ENCODE data around the gene MOB1B. TPM values are rescaled to one million over a fixed set of nuclear protein-coding genes. Genes with fewer than 3 reads are reported as not detected.
"Not testable (repeated sequence)": the region's sequence is repeated elsewhere in the genome, so short reads cannot be mapped to it uniquely, and the experiment has no call there.

MOB1B gene
- total RNA-seq, 1 donor from 2014 or later: 20.3 TPM

- DNase-seq (ENCODE audit: low spot score): not testable (repeated sequence)
Measured at GRCh38 chr4:71005025-71005424, 102.9 kb downstream of the MOB1B start.

- no peak for DNase-seq (ENCODE audit: low spot score)
Measured at GRCh38 chr4:71006203-71006907, 104.2 kb downstream of the MOB1B start.

GRCh38 chr4:71008196-71008595 is 106.0 kb downstream of the MOB1B start:
- DNase-seq (ENCODE audit: low spot score): no peak

GRCh38 chr4:71009086-71009485 is 106.9 kb downstream of the MOB1B start:
- DNase-seq (ENCODE audit: low spot score): no peak

- DNase-seq (ENCODE audit: low spot score): no peak
Measured at GRCh38 chr4:71009890-71010588, 107.9 kb downstream of the MOB1B start.

- DNase-seq (ENCODE audit: low spot score): no peak
Measured at GRCh38 chr4:71011451-71011850, 109.3 kb downstream of the MOB1B start.

- DNase-seq (ENCODE audit: low spot score): not testable (repeated sequence)
Measured at GRCh38 chr4:71017391-71017790, 115.2 kb downstream of the MOB1B start.

GRCh38 chr4:71020611-71021010 is 118.4 kb downstream of the MOB1B start:
- no peak for DNase-seq (ENCODE audit: low spot score)

GRCh38 chr4:71025654-71026053 is 123.5 kb downstream of the MOB1B start:
- no peak for DNase-seq (ENCODE audit: low spot score)

GRCh38 chr4:71026086-71026485 is 123.9 kb downstream of the MOB1B start:
- no peak for DNase-seq (ENCODE audit: low spot score)

- no peak for DNase-seq (ENCODE audit: low spot score)
Measured at GRCh38 chr4:71027611-71028010, 125.4 kb downstream of the MOB1B start.

- DNase-seq (ENCODE audit: low spot score): no peak
Measured at GRCh38 chr4:71029504-71029903, 127.3 kb downstream of the MOB1B start.

GRCh38 chr4:71032106-71032505 is 129.9 kb downstream of the MOB1B start:
- DNase-seq (ENCODE audit: low spot score): not testable (repeated sequence)

Other genes with a start within 250 kb of the MOB1B start
- 9.4 TPM for gene JCHAIN, start 235.9 kb upstream of the MOB1B start, total RNA-seq
- 26.1 TPM for gene UTP3, start 213.8 kb upstream of the MOB1B start, total RNA-seq
- gene RUFY3, start 180.4 kb upstream of the MOB1B start, total RNA-seq: 54.8 TPM
- gene GRSF1, start 62.5 kb upstream of the MOB1B start, total RNA-seq: 55.6 TPM
- 10.9 TPM for gene DCK, start 91.3 kb downstream of the MOB1B start, total RNA-seq